Measurements from ENCODE around the gene UBASH3B.
A peak's percentile ranks its signal among the peaks of the same experiment; 100 is the strongest.

UBASH3B gene

DNA sequence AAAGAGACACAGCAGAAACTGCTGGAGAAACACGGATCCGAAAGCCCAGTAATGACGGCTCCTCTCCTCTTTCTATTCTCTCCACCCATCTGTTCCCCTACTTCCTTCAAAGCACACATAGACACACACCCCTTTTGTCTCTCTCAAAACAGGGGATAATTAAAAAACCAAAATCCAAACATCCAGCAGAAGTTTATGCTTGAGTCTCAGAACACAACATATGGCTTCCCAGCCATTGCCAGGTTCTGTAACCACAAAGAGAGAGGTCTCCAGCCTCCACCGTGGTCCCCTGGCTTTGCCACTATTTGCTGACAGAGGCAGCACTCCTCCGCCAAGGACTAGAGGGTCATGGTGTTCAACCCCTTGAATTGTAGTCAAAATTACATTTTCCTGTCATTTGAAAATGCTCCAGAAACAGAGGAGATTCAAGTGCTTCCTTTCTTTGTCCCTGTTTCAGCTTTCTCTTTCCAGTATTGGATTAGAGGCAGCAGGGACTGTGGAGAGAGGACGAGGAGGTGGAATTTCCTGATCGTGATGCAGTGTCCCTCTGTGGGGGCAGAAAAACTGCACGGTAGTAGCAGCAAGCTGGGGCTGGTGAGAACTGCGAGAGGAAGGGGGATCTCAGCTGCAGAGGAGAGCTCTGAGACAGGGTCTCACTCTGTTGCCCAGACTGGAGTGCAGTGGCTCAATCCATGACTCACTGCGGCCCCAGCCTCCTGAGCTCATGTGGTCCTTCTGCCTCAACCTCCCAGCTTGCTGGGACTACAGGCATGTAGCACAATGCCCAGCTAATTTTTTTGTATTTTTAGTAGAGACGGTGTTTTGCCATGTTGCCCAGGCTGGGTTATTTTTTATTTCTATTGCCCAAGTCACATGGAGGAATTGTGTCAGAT, 60.3 kb downstream of the UBASH3B start:
- Histone ChIP-seq H3K9ac (ENCODE audit: low read depth in 1 of 2, low read length in 2 of 2) (no peak overlapping the region), H3K4me1 (ENCODE audit: control insufficient read depth in 2 of 2, insufficient read depth in 2 of 2, low read length in 2 of 2) (peaks cover 0 to 7% of the 10 kb centered on the region in 2 donors), H3K36me3 (ENCODE audit: control insufficient read depth in 2 of 2, insufficient read depth in 2 of 2, low read length in 2 of 2) (no peaks in the 10 kb centered on the region), H3K27me3 (ENCODE audit: control insufficient read depth in 2 of 2, insufficient read depth in 2 of 2, low read length in 2 of 2) (no peaks in the 10 kb centered on the region), H3K27ac (ENCODE audit: low read depth in 2 of 2, low read length in 2 of 2) (no peak overlapping the region), H3K4me3 (ENCODE audit: low read length in 2 of 2) (no peak overlapping the region), H3K9me3 (ENCODE audit: control insufficient read depth in 2 of 2, low read length in 2 of 2) (no peaks in the 10 kb centered on the region)

DNA sequence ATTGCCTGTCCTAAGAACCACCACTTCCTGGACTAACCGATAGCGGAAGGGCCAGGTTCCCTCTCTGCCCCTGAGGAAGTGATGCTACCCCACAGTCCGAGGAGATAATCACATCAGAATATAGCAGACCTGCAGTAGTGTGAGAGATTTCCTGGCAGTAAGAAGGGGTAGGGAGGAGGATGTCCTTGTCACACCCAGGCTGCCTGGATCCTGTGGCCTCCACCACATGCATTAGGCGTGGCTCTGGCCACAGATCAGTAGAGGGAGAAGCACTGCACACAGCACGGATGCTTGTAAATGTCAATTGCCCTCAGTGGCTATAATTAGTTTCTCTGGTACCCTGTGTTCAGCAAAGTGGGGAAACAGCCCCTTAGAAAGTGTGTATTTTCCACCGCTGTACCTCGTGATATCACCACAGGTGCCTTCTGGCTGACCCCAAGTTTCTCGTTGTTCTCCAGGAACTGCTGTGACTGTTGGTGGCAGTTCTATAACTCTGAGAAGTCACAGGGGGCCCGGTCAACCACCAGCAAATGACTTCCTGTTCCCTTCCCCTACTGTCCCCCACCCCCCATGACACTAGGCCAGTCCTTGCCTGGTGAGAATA, 61.8 kb downstream of the UBASH3B start:
- H3K27me3 ChIP-seq (ENCODE audit: control insufficient read depth in 2 of 2, insufficient read depth in 2 of 2, low read length in 2 of 2), result no peaks in the 10 kb centered on the region
- H3K4me1 ChIP-seq (ENCODE audit: control insufficient read depth in 2 of 2, insufficient read depth in 2 of 2, low read length in 2 of 2), result peaks cover 0 to 7% of the 10 kb centered on the region in 2 donors
- H3K9ac ChIP-seq (ENCODE audit: low read depth in 1 of 2, low read length in 2 of 2), result peak overlapping the region in 1 of 2 donors; percentile 12
- no peaks in the 10 kb centered on the region for H3K36me3 ChIP-seq (ENCODE audit: control insufficient read depth in 2 of 2, insufficient read depth in 2 of 2, low read length in 2 of 2)
- peak overlapping the region; percentile 46 to 61 for H3K27ac ChIP-seq (ENCODE audit: low read depth in 2 of 2, low read length in 2 of 2)
- H3K4me3 ChIP-seq (ENCODE audit: low read length in 2 of 2), result no peak overlapping the region
- H3K9me3 ChIP-seq (ENCODE audit: control insufficient read depth in 2 of 2, low read length in 2 of 2), result no peaks in the 10 kb centered on the region

DNA sequence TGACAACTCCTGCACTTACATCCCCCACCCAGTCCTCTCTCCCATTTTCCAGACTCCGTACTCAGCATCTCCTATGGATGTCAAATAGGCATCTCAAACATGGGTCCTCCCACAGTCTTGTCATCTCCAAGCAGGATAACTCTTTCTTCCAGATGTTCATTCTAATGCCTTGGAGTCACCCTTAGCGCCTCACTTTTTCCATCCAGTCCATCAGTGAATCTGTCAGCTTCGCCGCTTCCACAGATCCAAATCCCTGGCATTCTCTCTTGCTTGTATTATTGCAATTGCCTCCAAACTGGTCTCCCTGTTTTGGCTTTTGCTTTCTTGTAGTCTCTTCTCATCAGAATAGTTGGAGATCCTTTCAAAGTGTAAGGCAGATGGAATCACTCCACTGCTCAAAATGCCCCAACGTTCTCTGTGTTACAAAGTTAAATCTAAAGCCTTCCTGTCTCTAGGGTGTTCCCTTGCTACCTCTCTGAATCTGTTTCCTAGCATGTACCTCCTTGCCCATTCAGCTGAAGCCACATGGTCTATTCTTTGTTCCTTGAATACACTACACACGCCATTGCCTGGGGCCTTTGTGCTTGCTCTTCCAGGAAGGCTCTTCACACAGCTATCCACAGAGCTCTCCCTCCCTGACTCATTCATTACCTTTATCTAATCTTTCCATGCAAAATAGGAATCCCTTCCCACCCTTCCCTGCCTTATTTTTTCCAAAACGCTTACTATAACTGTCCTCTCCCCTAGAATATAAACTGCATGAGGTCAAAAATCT, 64.8 kb downstream of the UBASH3B start:
- H3K4me1 ChIP-seq (ENCODE audit: control insufficient read depth in 2 of 2, insufficient read depth in 2 of 2, low read length in 2 of 2), result peaks cover 0 to 7% of the 10 kb centered on the region in 2 donors
- no peaks in the 10 kb centered on the region for H3K36me3 ChIP-seq (ENCODE audit: control insufficient read depth in 2 of 2, insufficient read depth in 2 of 2, low read length in 2 of 2)
- H3K9ac ChIP-seq (ENCODE audit: low read depth in 1 of 2, low read length in 2 of 2), result no peak overlapping the region
- no peak overlapping the region for H3K27ac ChIP-seq (ENCODE audit: low read depth in 2 of 2, low read length in 2 of 2)
- no peaks in the 10 kb centered on the region for H3K9me3 ChIP-seq (ENCODE audit: control insufficient read depth in 2 of 2, low read length in 2 of 2)
- no peaks in the 10 kb centered on the region for H3K27me3 ChIP-seq (ENCODE audit: control insufficient read depth in 2 of 2, insufficient read depth in 2 of 2, low read length in 2 of 2)
- no peak overlapping the region for H3K4me3 ChIP-seq (ENCODE audit: low read length in 2 of 2)

DNA sequence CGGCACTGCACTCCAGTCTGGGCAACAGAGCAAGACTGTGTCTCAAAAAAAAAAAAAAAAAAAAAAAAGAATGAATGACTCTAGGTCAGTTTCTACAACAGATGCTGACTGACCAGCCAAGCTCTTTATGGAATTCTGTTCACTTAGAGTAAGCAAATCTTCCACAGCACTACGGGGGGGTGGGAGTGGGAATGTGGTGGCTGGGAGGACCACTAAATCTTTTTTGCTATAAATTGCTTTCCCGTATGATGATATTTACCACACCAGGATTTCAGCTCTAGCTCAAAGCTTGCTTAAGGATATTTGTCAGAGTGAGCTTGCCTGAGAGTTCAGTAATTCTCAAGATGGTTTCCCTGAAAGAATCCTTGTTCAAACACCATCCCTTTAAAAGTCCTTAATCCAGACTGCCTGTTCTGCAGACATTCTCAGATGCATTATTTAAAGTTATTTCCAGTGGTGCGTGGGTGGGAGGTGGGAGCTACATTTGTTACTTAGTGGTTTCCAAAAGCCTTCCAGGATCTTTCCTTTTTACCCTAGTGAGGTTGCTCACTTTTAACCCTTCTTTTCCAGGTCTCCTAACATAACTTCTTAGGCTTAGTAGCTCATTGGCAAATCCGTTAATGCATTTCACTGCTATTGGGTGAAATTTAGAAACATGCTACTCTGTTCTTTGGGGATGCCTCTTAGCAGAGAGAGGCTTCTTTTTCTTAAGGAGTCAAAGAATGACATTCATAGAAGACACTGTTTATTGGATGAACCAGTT, 65.9 kb downstream of the UBASH3B start:
- Histone ChIP-seq H3K36me3 (ENCODE audit: control insufficient read depth in 2 of 2, insufficient read depth in 2 of 2, low read length in 2 of 2) (no peaks in the 10 kb centered on the region), H3K27me3 (ENCODE audit: control insufficient read depth in 2 of 2, insufficient read depth in 2 of 2, low read length in 2 of 2) (no peaks in the 10 kb centered on the region), H3K9ac (ENCODE audit: low read depth in 1 of 2, low read length in 2 of 2) (no peak overlapping the region), H3K4me3 (ENCODE audit: low read length in 2 of 2) (no peak overlapping the region), H3K9me3 (ENCODE audit: control insufficient read depth in 2 of 2, low read length in 2 of 2) (no peaks in the 10 kb centered on the region), H3K27ac (ENCODE audit: low read depth in 2 of 2, low read length in 2 of 2) (no peak overlapping the region), H3K4me1 (ENCODE audit: control insufficient read depth in 2 of 2, insufficient read depth in 2 of 2, low read length in 2 of 2) (peaks cover 0 to 7% of the 10 kb centered on the region in 2 donors)

DNA sequence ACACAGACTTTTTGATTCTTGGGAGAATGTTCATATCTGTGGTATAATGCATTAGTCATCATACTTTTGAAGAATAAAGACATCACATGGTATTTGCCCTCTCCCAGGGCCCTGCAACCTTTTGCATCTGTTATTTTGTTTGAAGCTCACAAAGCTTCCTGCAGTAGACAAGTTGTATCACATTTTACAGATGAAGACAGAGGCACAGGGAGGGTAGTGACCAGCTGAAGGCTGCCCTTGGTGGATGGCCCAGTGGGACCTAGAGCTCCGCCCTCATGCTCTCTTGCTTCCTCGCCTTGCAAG, 66.4 kb downstream of the UBASH3B start:
- Histone ChIP-seq H3K9me3 (ENCODE audit: control insufficient read depth in 2 of 2, low read length in 2 of 2) (no peaks in the 10 kb centered on the region), H3K4me1 (ENCODE audit: control insufficient read depth in 2 of 2, insufficient read depth in 2 of 2, low read length in 2 of 2) (peaks cover 4 to 5% of the 10 kb centered on the region in 2 donors), H3K27me3 (ENCODE audit: control insufficient read depth in 2 of 2, insufficient read depth in 2 of 2, low read length in 2 of 2) (no peaks in the 10 kb centered on the region), H3K27ac (ENCODE audit: low read depth in 2 of 2, low read length in 2 of 2) (no peak overlapping the region), H3K36me3 (ENCODE audit: control insufficient read depth in 2 of 2, insufficient read depth in 2 of 2, low read length in 2 of 2) (no peaks in the 10 kb centered on the region), H3K4me3 (ENCODE audit: low read length in 2 of 2) (no peak overlapping the region), H3K9ac (ENCODE audit: low read depth in 1 of 2, low read length in 2 of 2) (no peak overlapping the region)

DNA sequence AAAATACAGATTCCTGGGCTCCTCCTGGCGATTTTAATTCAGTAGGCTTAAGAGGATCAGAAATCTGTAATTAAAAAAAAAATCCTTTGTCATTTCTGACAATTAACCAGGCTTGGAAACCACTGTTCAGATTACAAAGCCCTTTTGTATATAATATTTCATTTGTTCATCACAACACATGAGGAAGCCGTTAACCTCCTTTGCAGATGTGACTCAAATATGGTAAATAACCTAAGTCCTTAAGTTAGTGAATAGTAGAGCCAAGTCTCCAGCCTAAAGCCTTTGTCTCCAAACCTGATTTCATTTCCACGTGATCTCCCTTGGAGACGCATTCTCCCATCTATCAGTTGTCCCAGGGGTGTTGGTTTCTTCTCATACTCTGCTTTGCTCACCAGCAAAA, 67.6 kb downstream of the UBASH3B start:
- Histone ChIP-seq H3K9ac (ENCODE audit: low read depth in 1 of 2, low read length in 2 of 2) (no peak overlapping the region), H3K4me1 (ENCODE audit: control insufficient read depth in 2 of 2, insufficient read depth in 2 of 2, low read length in 2 of 2) (peaks cover 0 to 8% of the 10 kb centered on the region in 2 donors), H3K36me3 (ENCODE audit: control insufficient read depth in 2 of 2, insufficient read depth in 2 of 2, low read length in 2 of 2) (no peaks in the 10 kb centered on the region), H3K4me3 (ENCODE audit: low read length in 2 of 2) (no peak overlapping the region), H3K9me3 (ENCODE audit: control insufficient read depth in 2 of 2, low read length in 2 of 2) (no peaks in the 10 kb centered on the region), H3K27ac (ENCODE audit: low read depth in 2 of 2, low read length in 2 of 2) (no peak overlapping the region), H3K27me3 (ENCODE audit: control insufficient read depth in 2 of 2, insufficient read depth in 2 of 2, low read length in 2 of 2) (no peaks in the 10 kb centered on the region)

DNA sequence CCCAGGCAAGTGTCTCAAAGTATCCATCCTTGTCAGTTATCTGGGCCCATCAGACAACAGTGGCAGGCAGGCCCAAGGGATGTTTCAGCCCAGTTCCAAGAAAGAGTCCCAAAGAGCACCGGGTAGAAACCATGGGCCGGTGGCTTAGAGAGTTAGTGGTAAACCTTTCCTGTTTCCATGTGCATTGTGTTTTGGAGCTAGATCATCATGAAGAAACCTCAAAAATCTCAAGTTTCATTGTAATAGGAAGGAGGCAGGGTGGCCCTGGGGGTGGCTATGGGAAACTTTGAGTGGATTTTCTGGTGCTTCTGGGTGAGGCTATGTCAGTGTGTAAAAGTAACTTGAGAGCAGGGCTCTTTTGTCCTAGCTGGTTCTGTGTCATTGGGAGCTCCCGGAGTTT, 68.1 kb downstream of the UBASH3B start:
- H3K36me3 ChIP-seq (ENCODE audit: control insufficient read depth in 2 of 2, insufficient read depth in 2 of 2, low read length in 2 of 2), result no peaks in the 10 kb centered on the region
- H3K9me3 ChIP-seq (ENCODE audit: control insufficient read depth in 2 of 2, low read length in 2 of 2), result no peaks in the 10 kb centered on the region
- no peak overlapping the region for H3K27ac ChIP-seq (ENCODE audit: low read depth in 2 of 2, low read length in 2 of 2)
- no peak overlapping the region for H3K9ac ChIP-seq (ENCODE audit: low read depth in 1 of 2, low read length in 2 of 2)
- H3K27me3 ChIP-seq (ENCODE audit: control insufficient read depth in 2 of 2, insufficient read depth in 2 of 2, low read length in 2 of 2), result no peaks in the 10 kb centered on the region
- H3K4me1 ChIP-seq (ENCODE audit: control insufficient read depth in 2 of 2, insufficient read depth in 2 of 2, low read length in 2 of 2), result peaks cover 0 to 8% of the 10 kb centered on the region in 2 donors
- H3K4me3 ChIP-seq (ENCODE audit: low read length in 2 of 2), result no peak overlapping the region

DNA sequence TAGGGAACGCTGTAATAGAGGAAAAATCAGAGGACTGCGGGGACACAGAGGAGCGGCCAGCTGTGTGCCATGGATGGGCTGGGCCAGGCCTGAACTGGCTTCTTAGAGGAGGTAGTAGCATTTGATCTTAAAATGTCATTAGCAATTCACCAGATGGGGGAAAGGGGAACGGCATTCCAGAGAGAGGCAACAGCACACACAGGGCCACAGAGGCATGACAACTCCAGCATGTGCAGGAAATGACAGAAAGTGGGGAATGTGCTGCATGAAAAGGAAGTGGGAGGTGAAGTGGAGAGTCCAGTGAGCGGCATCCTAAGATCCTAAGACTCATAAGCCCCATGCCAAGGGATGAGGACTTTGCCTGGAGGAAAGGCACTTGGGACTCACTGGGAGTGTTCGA, 69.0 kb downstream of the UBASH3B start:
- H3K9ac ChIP-seq (ENCODE audit: low read depth in 1 of 2, low read length in 2 of 2), result no peak overlapping the region
- no peak overlapping the region for H3K27ac ChIP-seq (ENCODE audit: low read depth in 2 of 2, low read length in 2 of 2)
- H3K4me1 ChIP-seq (ENCODE audit: control insufficient read depth in 2 of 2, insufficient read depth in 2 of 2, low read length in 2 of 2), result peaks cover 0 to 8% of the 10 kb centered on the region in 2 donors
- no peaks in the 10 kb centered on the region for H3K36me3 ChIP-seq (ENCODE audit: control insufficient read depth in 2 of 2, insufficient read depth in 2 of 2, low read length in 2 of 2)
- no peaks in the 10 kb centered on the region for H3K9me3 ChIP-seq (ENCODE audit: control insufficient read depth in 2 of 2, low read length in 2 of 2)
- no peak overlapping the region for H3K4me3 ChIP-seq (ENCODE audit: low read length in 2 of 2)
- no peaks in the 10 kb centered on the region for H3K27me3 ChIP-seq (ENCODE audit: control insufficient read depth in 2 of 2, insufficient read depth in 2 of 2, low read length in 2 of 2)

DNA sequence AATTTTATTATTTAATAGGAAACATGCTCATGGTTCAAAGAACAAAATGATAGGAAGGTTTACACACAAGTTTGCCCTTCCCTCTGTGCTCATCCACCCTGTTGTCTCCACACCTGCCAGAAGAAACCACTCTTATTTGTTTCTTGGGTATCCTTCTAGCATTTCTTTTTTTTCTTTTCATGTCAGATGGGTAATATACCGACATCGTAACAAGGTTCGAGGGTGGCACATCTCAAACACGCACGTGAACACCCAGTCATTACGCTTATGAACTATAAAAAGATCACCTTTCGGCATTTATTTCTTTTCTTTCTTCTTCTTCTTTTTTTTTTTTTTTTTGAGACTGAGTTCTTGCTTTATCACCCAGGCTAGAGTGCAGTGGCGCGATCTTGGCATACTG, 70.5 kb downstream of the UBASH3B start:
- H3K9ac ChIP-seq (ENCODE audit: low read depth in 1 of 2, low read length in 2 of 2), result no peak overlapping the region
- no peaks in the 10 kb centered on the region for H3K9me3 ChIP-seq (ENCODE audit: control insufficient read depth in 2 of 2, low read length in 2 of 2)
- peak overlapping the region in 1 of 2 donors; percentile 4 for H3K27ac ChIP-seq (ENCODE audit: low read depth in 2 of 2, low read length in 2 of 2)
- H3K4me1 ChIP-seq (ENCODE audit: control insufficient read depth in 2 of 2, insufficient read depth in 2 of 2, low read length in 2 of 2), result peaks cover 0 to 8% of the 10 kb centered on the region in 2 donors
- H3K36me3 ChIP-seq (ENCODE audit: control insufficient read depth in 2 of 2, insufficient read depth in 2 of 2, low read length in 2 of 2), result no peaks in the 10 kb centered on the region
- no peak overlapping the region for H3K4me3 ChIP-seq (ENCODE audit: low read length in 2 of 2)
- no peaks in the 10 kb centered on the region for H3K27me3 ChIP-seq (ENCODE audit: control insufficient read depth in 2 of 2, insufficient read depth in 2 of 2, low read length in 2 of 2)

Data from mucosa of rectum (tissue), 2 donors.